HG03558 (cell line): Measurements from ENCODE around the gene TCAF2.
"Not testable (repeated sequence)": the region's sequence is repeated elsewhere in the genome, so short reads cannot be mapped to it uniquely, and the experiment has no call there.

ENCODE experiments used
- ATAC-seq: cut with Tn5 transposase; IDR thresholded peaks from one replicate; pipeline ENCODE4 v1.9.1; 2021; ENCODE audit warnings: moderate number of reproducible peaks; ENCODE audit not compliant: unreplicated experiment; ENCODE audit errors: extremely low read depth

The TCAF2 gene

GRCh38 chr7:143620646-143621045 lies at the start of gene TCAF2:
Gene TCAF2 (plus strand): TSS chr7:143620974.
- peak; percentile 70 for ATAC-seq

DNA sequence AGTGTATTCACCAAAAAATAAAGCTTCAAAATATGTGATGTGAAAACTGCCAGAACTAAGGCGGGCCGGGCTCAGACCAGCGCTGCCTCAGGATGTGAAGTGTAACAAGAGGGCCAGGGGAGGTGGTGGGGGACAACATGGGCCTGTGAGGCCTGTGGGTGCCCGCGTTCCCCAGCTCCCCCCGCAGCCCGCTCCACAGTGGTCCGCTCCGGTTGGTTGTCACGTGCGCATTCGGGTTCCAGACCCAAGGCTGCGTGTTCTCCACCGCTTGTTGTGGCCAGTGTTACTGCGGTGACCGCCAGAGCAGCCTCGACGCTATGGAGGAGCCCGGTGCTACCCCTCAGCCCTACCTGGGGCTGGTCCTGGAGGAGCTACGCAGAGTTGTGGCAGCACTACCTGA lies 49.3 kb upstream of the TCAF2 start, which contains the start of gene CTAGE15:
TSS of gene CTAGE15 (plus strand) at position 301 of the 400 bp plus-strand sequence. CDS start at position 318, 17 bp downstream.
- ATAC-seq = not testable (repeated sequence)

DNA sequence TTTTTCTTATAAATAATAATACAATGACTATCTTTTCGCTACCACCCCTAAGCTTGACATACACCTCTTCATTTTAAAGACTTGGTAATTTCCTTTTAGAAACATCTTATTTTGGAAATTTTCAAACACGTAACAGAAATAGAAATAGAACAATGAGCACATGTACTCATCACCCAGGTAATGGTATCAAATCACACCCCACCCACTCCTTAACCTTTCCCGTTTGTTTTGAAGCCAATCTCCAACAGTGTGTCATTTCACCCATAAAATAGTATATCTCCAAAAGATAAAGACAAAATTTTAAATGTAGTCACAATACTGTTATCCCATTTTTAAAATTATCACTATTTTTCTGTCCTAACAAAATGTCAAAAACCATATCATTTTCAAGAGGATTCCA lies 32.6 kb upstream of the TCAF2 start:
- ATAC-seq = not testable (repeated sequence)

- ATAC-seq = not testable (repeated sequence)
Measured at GRCh38 chr7:143589897-143590296, 30.9 kb upstream of the TCAF2 start.

DNA sequence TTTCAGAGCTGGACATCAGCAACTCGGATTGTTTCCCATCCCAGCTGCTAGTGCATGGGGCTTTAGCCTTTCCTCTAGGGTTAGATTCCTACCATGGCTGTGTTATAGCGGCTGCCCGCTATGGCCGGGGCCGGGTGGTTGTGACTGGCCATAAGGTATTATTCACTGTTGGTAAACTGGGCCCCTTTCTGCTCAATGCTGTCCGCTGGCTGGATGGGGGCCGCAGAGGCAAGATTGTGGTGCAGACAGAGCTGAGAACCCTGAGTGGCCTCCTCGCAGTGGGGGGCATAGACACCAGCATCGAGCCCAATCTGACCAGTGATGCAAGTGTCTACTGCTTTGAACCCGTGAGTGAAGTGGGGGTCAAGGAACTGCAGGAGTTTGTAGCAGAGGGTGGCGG lies 22.7 kb upstream of the TCAF2 start:
- not testable (repeated sequence) for ATAC-seq

DNA sequence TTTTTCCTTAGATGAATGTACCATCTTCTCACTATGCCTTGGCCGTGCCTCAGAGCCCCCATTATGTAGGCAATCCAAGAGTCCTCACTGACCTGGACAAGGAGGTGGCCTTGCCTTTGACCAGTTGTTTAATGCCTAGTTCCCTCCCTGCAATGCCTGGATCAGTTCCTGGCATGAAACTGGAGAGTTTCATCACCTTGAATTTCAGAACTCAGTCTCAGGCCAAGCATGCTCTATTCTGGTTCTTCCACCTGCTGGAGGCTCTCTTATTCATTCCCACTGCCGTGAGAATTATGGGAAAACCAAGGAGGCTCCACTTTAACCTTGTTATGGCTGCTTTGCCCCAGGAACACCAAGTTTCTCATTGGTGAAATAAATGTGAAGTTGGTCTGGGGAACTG lies 17.2 kb upstream of the TCAF2 start:
- ATAC-seq = not testable (repeated sequence)

DNA sequence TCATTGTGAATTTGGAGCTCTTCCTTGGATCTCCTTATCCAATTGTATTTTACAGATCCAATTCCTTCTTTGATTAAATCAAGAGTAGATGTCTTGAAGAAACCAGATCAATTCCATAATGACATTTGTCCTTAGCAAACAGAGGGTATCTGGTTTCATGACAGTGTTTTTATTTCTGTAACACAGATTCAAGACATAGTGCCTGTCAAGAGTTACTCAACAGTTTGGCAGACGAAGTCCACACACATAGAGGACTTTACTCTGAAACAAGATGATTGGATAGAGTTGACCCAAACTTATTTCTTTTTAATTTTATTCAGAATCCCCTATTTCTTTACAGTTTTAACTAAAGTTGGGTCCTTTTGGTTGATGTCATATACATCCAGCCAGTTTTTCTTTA lies 14.7 kb upstream of the TCAF2 start:
- not testable (repeated sequence) for ATAC-seq

- ATAC-seq = not testable (repeated sequence)
Measured at GRCh38 chr7:143615545-143615944, 5.2 kb upstream of the TCAF2 start.

DNA sequence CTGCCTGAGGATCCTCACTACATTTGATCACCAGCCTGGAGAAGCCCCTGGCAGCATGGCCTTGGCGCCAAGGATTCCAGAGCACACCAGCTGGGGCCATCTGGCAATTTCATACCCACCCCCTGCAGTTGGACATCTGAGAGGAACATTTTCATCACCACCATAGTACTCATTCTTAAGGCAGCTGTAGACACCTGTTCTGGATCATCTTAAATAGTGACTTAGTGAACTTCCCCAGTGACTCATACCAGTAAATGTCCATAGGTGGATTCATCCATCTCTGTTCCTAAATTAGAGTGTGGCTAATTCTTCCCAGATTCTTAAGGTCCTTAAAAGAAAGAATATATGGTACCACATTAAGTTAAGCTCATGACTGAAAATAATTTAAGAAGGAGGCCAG lies 3.6 kb upstream of the TCAF2 start:
- ATAC-seq = not testable (repeated sequence)

DNA sequence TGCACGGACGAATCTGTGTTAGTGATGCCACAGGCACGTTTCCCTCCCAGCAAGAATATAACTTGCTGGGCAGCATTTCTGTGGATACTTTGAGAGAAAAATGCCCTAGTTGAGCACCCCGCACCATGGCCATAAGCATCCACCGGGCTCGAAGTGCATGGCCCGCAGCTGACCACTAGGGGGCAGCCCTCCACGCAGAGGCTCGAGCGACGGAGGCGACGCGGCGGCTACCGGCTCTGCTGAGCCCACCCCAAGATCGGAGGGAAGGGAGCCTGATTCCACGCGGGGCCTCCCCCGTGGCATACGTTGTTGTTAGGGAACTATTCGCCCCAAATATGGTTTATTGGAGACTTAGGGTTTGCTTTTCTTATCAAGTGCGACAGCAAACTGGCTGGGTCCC lies 716 bp upstream of the TCAF2 start:
- ATAC-seq = not testable (repeated sequence)

- peak; percentile 25 for ATAC-seq
Measured at GRCh38 chr7:143621175-143621574, 401 bp downstream of the TCAF2 start.

GRCh38 chr7:143622130-143622529 lies 1.4 kb downstream of the TCAF2 start:
- peak; percentile 19 for ATAC-seq

DNA sequence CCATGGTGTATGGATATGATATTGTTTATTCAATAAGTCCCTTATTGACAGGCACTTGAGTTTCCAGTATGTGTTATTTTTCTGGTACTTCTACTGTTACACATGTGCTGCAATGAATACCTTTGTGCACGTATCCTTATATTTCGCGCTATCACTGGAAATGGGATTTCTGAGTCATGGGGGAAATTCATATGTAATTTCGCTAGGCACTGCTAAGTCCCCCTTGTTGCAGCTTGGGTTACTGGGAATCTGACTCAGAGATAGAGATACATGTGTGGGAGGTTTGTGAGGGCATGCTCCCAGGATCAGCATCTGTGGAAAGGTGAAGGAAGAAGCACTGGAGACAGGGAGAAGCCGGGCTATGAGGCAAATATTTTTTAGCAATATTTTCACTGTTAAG lies 9.9 kb downstream of the TCAF2 start:
- not testable (repeated sequence) for ATAC-seq

- ATAC-seq = not testable (repeated sequence)
Measured at GRCh38 chr7:143632506-143632905, 11.7 kb downstream of the TCAF2 start.

DNA sequence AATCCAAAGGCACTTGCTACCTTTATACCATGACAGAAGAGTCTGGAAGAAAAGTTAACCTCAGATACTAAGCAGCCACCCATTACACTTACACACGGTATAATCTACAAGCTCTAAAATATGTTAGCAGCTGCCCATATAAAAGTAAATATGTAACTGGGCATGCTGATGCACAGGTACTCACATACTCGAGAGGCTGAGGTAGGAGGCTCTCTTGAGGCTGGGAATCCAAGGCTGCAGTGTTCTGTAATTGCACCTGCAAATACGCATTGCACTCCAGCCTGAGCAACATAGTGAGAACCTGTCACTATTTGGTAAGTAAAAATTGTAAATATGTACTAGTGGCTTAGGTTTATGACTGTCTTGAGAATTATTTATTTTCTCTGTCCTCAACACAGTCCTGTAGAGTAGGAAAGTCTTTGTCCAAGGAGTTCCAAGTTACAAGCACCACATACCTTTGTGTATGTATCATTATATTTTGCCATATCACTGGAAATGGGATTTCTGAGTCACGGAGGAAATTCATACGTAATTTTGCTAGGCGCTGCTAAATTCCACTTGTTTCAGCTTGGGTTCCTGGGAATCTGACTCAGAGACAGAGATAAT lies 12.3 kb downstream of the TCAF2 start:
- not testable (repeated sequence) for ATAC-seq

GRCh38 chr7:143635364-143636240 lies 14.8 kb downstream of the TCAF2 start:
- ATAC-seq = not testable (repeated sequence)

GRCh38 chr7:143639372-143639771 lies 18.6 kb downstream of the TCAF2 start:
- ATAC-seq = not testable (repeated sequence)

DNA sequence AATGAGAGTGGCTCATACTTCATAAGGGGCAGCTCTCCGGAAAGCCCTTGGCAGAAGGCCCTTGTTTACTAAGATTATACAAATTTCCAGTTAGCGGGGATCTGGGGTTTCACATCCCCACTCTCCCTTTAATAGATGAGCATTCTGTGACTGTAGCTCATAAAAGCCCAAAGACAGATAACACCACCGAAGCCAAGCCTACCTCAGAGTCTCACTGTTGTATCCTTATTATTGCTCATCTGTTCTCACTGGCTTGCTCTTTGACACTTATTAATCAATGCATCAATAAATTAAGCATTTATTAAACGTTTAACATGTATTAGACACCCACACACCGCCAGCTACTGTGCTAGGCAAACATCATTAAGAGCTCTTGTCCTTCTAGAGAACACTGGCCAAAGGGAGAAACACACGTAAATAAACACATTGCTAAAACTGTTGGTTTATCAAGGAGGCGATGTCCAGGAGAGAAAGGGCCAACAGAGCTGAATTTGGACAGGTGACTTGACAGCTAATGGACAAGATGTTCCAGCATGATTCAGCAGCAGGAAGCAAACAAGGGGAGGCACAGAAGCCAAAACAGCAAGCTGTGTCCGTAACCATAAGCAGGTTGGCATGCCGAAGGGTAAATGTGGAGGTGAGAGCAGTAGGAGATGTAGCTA lies 19.9 kb downstream of the TCAF2 start:
- ATAC-seq = not testable (repeated sequence)

GRCh38 chr7:143646598-143646997 lies 25.8 kb downstream of the TCAF2 start:
- ATAC-seq = not testable (repeated sequence)

DNA sequence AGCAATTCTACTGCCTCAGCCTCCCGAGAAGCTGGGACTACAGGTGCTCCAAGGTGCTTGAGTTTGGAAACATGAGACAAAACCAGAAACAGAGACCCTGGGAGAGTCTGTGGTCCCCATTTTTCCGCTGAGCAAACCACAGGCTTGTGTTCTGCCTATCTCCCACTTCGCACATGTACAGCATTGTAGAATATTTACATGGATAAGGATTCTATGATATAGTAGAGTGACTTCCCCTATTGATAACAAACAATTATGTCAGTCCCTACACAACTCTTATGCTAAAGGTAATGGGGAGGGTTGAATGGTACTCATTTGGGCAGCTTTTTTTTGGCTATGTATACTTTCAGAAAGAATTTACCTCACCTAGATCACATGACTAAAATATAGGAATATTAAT lies 29.1 kb downstream of the TCAF2 start:
- not testable (repeated sequence) for ATAC-seq

- ATAC-seq = not testable (repeated sequence)
Measured at GRCh38 chr7:143650447-143650846, 29.7 kb downstream of the TCAF2 start.
